GM21723 (cell line): ENCODE results near the gene RAMP1.

Experiments used
- ATAC-seq: cut with Tn5 transposase; IDR thresholded peaks from one replicate; pipeline ENCODE4 v1.9.1; 2021; ENCODE audit warnings: mild to moderate bottlenecking, moderate library complexity; ENCODE audit not compliant: unreplicated experiment

RAMP1 gene

DNA sequence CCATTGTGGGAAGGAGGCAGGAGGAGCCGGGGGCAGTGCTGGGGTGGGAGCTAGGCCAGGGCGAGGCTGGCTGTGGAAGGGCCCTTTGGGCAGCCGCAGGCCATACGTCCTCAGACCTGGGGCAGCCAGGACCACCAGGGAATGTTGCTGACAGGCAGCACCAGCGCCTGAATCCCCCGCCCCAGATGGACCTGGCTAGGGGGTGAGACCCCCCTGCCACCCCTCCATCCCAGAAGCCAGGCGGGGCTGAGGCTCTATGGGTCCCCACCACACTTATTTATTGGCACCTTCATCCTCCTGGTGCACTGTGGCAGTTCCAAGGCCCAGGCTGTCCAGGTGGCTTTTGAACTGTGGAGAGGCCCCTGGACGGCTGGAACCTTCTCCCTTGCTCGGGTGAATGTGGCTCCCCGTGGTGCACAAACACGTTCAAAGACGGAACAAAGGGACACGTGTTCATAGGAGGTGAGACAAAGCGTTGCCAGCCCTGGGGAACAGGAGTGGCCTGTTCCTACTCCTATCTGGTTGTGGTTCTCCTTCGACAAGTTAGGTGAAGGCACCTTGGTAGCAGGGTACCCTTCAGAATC lies 35.1 kb downstream of the RAMP1 start:
- no peak for ATAC-seq

DNA sequence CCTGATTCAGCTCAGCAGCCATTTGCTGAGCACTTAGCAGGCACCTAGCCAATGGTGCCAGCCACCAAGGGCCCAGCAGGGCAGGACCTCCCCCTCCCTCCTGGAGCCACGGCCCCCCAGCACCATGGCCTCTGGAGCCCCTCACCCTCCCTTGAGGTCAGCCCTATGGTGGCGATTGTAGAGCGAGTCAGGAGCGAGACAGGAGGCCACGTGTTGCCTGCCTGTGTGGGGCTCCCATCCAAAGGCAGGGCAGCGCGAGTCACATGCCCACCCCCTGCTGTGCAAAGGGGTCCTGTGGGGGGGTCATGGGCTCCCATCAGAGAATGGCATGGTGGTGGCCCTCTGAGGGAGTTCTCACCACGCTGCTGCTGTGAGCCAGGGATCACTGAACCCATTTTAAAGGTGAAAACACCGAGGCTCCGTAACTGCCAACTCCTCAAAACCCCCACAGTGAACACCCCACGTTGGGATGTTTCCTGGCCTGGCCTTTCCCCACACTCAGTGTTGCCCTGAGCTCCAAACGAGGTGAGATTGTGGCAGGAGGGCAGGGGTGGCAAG lies 35.6 kb downstream of the RAMP1 start:
- ATAC-seq: no peak

DNA sequence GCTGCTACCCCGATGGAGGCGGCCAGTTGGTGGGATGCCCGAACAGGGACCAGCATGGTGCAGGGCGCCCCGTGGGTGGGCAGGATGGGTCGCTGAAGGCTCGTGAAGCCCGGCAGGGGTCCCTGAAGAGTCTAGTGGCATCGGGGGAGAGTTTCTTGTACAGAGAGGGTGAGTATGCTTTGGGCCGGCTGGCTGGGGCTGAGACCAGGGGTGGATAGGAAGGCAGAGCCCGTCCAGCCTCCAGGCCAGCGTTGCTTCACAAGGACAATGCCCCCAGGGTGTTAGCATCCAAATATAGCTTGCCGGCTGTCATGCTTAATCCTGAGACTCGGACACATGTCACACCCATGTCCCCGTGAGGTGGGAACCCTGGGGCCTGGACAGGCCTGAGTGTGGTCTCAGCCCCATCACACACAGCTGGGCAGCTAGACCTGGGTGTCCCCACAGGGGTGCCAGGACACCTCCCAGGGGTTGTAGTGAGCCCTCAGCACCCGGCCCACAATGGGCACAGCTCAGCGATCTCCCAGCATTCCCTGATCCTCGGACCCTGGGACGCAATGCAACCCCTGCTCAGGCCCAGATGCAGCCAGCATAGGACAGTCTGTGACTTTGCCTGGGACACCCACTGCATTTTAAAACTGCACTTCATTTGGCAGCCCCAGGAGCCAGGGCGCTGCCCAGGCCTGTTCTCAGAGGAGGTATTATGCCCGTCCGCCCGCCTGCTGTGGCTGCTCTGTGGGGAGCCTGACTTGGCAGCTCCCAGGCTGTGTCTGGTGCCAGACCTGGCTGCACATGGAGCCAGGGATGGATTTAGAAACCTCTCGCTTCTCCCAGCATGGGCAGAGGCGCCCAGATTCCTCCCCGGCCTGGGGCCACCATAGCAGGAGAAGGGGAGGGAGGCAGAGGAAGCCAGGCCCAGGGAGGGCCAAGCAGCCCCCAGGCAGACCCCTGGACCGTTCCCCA lies 36.4 kb downstream of the RAMP1 start:
- no peak for ATAC-seq

DNA sequence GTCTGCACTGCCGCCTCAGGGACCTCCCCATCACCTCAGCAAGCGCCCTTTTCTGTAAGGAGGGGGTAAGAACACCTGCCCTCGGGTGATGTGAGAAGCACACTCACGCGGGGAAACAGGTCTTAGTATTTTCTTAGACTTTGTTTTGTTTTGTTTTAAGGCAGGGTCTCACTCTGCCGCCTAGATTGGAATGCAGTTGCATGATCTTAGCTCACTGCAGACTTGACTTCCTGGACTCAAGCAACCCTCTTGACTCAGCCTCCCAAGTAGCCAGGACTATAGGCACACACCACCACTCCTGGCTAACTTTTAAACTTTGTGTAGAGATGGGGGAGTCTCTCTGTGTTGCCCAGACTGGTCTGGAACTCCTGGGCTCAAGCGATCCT lies 37.1 kb downstream of the RAMP1 start:
- ATAC-seq: no peak

DNA sequence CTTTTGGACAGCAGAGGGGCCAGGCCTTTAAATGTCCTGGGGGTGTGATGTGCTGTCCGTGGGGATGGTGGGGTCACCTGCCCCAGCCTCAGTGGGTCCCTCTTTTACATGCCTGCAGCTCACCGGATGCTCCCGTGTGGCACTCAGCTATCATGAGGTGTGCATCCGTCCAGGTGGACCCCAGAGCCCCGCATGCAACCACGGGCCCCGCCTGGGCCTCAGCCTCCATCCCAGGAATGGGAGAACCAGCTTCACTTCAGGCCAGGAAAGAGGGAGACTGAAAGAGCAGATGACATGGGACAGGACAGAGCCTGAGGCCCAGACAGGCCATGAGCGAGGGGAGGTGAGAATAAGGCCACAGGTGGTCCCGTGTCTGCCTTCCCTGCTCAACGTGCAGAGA lies 37.5 kb downstream of the RAMP1 start:
- ATAC-seq: no peak

DNA sequence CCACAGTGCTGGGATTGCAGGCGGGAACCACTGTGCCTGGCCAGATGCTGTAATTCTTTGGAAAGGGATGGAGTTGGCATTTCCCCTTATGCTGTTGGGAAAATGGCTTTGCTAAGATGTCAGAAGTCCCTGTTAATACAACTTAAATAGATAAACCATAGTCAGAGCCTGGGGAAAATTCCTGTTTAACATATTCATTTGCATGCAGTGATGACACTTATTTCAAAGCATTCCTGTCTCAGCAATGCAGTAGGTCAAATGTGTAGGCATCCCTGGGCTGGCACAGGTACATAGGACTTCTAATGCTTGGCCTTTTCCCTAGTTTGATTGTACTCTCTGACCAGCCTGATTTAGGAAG lies 38.6 kb downstream of the RAMP1 start:
- ATAC-seq: peak; percentile 19

DNA sequence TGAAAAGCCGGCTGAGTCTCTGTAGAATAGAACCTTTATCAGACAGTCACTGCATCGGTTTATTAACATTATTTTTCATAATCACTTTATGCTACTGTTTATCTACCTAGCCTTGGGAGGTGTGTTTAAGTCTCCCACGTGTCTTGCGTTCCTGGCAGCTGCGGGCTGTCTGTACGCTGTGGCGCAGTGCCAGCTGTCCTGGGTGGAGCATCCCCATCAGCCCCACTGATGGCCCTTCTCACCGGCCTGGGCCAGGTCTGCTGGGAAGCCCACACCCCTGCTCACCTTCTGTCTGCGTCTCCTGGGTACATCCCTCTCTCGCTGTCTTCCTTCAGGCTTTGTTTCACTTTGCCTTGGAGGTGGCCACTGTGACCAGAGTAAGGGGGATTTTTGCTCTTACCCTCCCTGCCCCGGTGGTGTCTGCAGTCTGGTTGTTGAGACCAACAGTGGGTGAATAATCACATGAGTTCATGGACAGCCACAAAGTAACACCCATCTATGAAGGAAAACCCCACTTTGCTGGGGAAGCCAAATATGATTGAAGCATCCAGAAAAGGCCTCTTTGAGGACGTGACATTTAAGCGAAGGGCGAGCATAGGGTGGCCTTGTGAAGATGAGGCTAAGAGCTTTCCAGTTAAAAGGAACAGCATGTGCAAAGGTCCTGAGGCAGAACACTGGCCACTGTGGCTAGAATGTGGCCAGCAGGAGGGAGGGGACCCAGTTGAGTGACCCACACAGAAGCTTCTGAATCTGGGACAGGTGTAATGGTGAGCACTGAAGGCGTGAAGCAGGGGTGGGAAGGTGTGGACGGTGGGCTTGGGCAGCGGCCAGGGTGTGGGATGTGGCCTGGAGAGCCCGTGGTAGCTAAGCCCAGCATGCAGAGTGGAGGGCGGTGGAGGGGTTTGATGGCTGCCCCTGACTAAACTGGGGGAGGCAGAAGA lies 41.7 kb downstream of the RAMP1 start:
- no peak for ATAC-seq

DNA sequence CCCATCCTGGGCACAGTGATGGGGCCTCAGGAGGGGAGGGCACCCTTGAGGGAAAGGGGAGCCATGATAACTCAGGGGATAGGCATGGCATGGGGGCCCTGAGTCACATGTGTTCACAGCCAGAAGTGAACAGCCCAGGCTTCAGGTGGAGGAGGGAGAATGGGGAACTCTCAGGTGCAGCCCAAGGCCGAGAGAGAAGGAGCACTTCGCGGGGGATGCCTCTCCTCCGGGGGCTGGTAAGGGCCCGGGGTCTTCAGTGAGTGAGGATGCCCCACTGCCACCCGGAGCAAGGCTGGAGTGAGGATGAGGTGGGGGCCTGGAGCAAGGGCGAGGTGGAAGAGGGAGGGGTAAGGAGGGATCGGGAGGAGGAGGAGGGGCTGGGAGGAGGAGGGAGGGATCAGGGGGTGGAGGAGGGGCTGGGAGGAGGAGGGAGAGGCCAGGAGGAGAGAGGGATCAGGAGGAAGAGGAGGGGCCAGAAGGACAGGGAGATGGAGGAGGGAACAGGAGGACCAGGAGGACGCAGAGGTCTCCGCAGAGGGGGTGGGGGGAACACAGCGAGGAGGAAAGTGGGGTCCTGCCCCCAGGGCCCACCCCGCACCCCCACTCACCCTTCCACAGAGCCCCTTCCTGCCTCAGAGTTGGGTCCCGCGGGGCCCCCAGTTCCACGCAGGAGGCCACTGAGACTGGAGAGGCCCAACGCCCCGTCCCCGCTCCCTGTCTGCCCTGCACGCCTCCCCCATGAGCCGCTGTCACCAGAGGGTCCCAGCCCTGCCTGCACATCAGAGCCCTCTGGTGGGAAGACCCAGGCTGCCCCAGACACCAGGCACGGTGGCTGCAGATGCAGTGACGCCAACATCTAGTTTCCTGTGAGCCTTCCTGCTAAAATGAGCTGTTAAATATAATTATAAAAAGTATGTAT lies 42.8 kb downstream of the RAMP1 start:
- ATAC-seq: no peak

DNA sequence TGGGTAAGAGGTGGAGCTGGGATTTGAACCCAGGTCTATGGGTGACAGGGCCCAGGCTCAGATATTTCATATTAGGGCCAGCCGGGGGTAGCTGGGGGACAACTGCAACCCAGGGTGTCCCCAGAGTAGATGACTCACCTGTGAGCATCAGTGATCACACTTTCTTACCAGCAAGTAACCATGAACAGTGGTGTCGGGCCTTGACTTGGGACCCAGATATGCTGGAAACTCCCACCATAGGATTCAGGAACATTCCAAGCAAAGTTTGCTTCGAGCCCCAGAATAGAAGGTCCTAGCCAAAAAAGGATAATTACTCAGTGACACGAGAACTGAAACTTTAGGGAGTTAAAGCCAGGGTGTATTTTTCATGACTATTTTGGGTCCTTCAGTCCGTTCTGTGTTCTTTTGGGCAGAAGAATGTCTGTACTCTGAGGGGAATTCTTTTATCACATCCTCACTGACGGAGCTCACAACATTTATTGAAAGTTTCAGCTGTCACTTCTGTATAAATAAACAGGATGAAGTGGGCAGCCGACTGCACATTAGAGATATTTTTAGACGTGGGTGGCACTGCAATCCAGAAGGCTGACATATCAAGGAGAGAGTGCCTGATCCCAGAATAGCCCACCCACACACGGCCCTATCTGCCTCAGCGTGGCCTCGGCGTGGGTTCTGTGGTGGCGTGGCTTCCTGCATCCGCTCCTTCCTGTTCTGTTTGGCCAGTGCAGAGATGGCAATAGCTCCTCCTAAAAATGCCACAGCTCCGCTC lies 45.6 kb downstream of the RAMP1 start:
- no peak for ATAC-seq

DNA sequence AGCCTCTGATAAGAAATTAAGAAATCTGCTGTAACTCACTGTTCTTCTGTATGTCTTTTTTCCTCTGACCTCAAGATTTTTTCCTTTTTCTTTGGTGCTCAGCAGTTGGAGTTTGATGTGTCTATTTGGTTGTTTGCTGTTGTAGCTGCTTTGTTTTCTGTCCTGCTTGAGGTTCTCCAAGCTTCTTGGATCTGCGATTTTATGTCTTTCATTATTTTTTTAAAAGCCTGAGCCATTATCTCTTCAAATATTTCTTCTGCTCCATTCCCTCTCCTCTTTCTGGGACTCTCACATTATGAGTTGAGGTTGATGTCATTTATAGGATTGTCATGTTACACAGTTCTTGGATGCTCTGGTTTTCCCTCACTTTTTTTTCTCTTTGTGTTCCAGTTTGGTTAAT lies 47.7 kb downstream of the RAMP1 start:
- ATAC-seq: no peak

DNA sequence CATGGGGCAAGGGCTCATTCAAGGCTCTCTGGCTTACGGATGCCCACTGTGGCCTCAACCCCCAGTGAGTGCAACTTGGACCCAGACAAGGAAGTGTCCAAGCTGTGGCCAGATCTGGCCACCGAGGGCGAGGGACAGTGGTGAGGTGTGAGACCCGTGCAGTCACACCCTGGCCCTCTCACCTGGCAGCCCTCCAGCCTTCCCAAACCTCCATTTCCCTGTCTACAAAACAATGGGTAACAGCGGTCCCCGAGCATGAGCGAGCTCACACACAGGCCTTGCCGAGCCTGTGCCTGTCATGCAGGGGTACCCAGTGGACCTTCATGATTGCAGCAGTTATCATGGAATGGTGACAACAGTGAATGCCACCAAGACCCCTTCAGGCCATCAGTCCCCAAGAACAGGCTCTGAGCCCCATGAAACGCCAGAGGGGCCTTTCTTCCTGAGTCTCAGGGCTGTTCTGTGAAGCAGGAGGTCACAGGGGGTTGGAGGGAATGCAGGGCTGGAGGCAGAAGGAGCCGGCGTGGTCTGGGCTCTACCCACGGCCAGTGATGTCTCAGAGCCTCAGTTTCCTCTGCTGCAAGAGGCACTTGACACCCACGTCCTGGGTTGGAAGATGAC lies 49.8 kb downstream of the RAMP1 start:
- no peak for ATAC-seq

DNA sequence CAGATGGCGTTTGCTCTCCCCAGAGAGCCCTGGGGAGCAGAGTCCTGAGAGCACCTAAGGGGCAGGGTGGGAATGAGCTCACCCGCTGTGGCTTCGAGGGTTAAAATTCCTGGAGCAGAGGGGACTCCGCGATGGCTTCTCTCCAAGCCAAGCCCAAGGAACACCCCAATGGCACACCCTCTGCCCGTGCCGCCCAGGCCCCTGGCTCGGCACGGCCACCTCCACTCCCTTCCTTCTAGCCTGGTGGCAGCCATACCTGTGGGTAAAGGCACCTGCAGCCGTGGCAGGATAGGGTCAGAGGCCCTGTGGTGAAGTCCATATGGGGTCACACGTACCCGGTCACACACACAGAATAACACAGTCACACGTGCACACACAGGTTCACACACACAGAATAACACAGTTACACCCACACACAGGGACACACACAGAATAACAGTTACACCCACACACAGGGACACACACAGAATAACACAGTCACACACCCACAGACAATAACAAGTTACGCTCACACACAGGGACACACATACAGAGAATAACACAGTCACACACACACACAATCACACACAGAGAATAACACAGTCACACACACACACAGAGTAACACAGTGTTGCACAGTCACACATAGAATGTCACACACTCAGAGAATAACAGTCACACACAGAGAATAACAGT lies 50.5 kb downstream of the RAMP1 start:
- ATAC-seq: no peak

DNA sequence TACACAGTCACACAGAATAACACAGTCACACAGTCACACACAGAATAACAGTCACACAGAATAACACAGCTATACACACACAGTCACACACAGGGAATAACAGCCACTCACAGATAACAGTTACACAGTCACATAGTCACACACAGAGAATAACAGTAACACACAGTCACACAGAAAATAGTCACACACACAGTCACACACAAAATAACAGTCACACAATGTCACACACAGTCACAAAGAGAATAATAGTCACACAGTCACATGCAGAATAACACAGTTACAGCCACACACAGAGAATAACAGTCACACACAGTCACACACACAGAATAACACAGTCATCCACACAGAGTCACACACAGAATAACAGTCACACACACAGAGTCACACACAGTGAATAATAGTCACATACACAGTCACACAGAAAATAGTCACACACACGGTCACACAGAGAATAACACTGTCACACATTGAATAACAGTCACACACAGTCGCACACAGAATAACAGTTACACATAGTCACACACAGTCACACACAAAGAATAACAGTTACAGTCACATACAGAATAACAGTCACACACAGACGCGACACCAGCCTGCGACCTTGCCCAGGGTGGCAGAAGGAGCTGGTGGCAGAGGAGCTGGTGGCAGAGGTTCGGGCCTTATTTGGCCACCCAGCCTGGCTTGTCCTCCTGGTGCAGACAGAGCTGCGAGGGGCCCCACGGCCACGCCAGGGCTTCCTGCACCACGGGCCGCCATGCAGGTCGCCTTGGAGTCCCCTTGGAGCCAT lies 51.3 kb downstream of the RAMP1 start:
- no peak for ATAC-seq

DNA sequence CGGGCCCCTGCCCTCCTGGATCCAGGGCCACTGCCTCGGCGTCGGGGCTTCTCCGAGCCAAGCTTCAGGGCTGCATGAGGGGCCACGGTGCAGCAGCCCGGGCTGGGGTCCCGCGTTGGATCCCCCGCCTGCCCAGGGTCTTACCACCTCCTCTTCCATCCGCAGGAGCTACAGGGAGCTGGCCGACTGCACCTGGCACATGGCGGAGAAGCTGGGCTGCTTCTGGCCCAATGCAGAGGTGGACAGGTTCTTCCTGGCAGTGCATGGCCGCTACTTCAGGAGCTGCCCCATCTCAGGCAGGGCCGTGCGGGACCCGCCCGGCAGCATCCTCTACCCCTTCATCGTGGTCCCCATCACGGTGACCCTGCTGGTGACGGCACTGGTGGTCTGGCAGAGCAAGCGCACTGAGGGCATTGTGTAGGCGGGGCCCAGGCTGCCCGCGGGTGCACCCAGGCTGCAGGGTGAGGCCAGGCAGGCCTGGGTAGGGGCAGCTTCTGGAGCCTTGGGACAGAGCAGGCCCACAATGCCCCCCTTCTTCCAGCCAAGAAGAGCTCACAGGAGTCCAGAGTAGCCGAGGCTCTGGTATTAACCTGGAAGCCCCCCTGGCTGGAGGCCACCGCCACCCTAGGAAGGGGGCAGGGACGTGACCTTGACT lies 52.1 kb downstream of the RAMP1 start:
- no peak for ATAC-seq

DNA sequence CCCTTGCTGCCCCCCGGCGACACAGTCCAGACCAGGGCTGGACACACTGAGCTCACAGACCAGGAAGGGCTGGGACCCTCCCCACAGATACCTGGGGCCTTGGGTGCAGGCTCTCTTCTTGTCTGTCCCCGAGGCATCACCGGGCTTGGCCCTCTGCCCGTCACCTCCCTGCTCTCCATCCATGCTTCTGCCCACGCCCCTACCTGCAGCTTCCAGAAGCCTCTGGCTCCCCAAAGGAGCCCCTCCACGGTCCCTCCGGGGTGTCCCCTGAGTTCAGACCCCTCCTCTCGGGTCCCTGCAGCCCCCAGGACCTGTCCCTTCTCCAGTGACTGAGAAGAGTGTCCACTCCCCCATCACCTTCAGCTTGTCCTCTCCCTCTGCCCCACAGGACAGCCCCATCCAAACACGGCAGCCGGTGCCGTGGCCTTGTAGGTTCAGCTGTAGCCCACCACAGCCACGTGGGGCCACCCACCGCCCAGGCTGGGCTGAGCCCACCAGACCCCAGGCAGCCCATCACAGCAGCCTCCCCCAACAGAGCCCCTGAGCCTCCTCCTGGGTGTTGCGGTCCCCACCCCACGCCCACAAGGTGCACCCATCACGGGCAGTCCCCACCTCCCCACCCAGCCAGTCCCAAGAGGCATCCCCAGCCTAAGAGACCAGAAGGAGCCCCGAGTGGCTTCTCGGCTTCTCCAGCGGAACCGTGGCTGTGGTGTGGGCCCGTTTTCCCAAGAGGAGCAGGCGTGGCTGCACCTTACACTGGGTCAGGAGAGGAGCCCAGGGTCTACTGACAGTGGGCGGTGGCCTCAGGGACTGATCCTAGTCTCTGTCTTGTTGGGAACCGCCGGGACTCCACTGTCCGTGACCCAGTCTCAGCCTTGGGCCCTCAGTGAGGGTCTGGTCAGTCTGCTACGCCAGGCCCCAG lies 53.1 kb downstream of the RAMP1 start:
- ATAC-seq: no peak
